ENCODE results near the gene MAGEA8.
"Not testable (repeated sequence)": the region's sequence is repeated elsewhere in the genome, so short reads cannot be mapped to it uniquely, and the experiment has no call there.

Gene MAGEA8

DNA sequence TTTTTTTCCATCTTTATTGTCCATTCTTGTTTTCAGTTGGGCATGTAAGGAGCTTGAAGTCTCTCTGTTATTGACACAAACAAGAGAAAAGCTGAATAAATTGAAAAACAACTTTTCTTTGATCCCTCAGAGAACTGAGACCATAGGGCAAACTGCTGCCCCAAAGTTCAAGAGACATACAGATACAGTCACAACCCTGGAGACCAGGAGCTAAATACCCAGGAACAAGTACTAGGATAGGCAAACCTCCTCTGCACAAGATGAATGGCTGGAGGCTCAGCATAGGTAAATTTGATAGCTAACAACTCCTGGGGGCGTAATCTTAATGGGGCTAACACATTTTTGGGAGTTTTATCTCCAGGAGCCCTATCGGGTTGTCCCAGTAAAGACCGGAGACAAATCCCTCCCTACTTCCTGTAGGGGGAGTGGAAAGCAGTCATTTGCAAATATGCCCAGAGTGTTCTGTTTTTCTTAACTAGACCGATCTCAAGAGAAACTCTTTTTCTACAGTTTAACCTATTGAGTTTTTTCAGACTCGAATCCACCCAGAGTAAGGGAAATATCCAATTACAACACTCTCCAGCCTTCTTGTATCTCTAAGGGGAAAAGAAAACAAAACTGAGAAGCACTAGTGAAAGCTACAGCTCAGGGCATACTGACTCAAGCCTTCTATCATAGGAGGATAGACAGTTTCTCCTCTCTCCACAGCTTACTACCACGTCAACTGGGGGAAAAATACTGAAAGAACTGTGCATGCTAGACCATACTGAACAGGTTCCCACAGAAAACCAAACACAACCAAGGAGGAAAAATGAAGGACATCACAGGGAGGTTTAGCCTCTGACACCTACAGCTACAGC, 23.1 kb downstream of the MAGEA8 start:
- DNase-seq (ENCODE audit: low read depth) = no peak

DNA sequence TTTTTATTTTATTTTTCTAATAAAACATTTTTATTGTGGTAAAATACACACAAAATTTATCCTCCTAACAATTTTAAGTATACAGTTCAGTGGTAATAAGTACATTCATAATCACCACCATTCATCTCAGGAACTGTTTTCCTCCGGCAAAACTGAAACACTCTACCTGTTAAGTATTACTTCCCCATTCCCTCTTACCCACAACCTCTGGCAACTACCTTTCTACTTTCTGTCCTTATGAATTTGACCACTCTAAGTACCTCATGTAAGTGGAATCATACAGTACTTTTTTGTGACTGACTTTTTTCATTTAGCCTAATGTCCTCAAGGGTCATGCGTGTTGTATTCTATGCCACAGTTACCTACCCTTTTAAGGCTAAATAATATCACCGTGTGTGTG, 27.3 kb downstream of the MAGEA8 start:
- no peak for DNase-seq (ENCODE audit: low read depth)

DNA sequence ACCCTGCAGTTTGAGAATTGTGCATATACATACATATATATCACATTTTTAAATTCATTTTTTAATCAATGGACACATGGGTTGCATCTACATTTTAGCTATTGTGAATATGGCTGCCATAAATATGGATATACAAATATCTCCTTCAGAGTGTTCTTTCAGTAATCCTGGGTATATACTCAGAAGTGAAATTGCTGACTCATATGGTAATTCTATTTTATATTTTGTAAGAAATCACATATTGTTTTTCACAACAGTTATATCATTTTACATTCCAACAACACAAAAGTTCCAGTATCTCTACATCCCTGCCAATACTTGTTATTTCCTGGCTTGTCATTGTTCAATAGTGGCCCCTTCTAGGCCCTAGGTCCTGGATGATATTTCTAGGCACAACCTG, 27.7 kb downstream of the MAGEA8 start:
- DNase-seq (ENCODE audit: low read depth) = no peak

DNA sequence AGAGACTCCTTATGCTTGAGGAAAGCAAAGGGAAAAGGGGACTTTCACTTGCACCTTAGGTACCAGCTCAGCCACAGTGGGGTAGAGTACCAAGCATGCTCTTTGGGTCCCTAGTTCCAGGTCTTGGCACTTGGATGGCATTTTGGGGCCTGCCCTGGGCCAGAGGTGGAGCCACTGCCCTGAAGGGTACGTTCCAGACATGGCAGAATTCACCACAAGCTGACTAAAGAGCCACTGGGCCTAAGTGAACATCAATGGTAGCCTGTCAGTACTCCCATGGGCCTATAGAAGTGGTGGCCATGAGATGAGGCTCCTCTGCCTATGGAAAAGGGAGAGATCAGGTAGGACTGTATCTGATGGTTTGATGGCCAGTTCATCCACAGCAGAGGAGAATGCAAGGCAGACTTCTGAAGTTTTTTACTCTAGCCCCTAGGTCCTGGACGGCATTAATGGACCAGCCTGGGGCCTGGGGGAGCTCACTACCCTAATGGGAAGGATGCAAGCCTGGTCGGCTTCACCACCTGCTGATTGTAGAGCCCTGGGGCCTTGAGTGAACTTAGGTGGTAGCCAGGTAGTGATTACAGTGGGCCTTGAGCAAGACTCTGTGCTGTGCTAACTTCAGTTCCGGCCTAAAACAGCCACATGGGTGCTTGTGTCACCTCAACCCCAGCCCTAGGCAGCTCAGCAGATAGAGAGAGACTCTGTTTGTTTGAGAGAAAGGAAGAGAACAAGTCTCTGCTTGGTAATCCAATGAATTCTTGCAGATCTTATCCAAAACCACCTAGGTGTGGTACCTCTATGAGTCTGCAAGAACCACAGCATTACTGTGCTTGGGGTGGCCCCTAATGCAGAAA, 28.6 kb downstream of the MAGEA8 start:
- no peak for DNase-seq (ENCODE audit: low read depth)

DNA sequence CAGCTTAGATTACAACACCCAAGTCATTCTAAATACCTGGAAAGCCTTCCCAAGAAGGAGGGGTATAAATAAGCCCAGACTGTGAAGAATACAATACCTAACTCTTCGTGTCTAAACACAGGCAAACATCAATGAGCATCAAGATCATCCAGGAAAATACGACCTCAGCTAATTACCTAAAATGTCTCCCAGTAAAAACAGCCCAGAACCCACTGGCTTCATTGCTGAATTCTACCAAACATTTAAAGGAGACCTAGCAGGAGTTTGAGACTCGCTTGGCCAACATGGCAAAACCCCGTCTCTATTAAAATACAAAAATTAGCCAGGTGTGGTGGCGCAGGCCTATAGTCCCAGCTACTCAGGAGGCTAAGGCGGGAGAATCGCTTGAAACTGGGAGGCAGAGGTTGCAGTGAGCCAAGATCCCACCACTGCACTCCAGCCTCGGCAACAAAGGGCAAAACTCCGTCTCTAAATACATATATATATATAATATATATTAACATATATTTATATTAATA, 29.3 kb downstream of the MAGEA8 start:
- no peak for DNase-seq (ENCODE audit: low read depth)

DNA sequence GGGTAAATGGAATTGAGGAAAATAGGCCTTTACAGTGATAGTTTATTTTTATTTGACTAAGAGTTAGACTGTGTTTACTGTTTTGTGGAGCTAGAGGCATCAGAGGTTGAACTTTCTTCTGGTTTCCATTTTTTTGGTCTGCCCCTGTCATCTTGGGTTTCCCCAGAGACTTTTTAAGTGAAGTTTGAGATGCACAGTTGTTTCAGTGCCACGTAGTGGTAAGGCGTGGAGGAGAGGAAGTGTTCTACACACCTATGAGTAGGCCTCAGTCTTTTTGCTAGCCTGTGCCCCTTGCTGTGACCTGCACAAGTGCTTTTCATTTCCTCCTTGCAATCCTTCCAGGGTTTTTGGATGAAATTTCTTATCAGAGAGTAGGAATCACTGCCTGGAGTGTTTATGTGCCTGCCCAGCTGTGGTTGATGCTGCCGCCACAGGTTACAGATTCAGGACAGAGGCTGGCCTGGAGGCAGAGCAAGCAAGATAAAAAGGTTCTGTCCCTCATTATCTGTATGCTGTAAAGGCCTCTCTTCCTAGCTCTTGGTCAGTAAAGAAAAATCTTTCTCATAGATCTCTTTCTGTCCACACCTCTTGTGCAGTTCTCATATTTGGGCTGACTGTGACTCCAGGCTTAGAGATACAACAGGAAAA, 35.9 kb downstream of the MAGEA8 start:
- no peak for DNase-seq (ENCODE audit: low read depth)

DNA sequence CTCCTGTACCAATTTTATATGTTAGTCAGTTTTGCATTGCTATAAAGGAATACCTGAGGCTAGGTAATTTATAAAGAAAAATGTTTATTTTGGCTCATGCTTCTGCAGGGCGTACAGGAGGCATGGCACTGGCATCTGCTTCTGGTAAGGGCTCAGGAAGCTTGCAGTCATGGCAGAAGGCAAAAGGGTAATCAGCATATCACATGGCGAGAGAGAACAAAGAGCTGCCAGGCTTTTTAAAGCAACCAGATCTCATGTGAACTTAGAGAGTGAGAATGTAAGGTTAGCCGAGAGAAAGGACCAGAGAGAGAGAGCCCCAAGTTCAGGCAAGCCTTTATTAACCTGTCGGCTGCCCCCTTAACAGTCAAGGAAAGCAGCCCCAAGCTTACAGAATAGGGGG, 42.9 kb downstream of the MAGEA8 start:
- DNase-seq (ENCODE audit: low read depth) = not testable (repeated sequence)

DNA sequence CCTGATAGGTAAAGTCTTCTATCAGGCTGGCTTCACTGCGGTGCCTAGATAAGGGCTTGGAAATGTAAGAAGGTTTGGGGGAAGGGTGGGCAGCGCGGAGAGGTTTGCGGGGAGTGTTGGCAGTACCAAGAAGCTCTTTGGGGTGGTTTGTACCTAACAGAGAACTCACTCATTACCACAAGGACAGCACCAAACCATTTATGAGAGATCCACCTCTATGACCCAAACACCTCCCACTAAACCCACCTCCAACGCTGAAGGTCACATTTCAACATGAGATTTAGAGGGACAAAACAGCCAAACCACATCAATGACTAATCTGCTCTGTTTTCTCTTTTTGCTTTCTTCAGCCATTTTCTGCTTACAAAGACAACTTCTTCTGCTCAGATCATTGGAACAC, 43.5 kb downstream of the MAGEA8 start:
- DNase-seq (ENCODE audit: low read depth) = not testable (repeated sequence)

DNA sequence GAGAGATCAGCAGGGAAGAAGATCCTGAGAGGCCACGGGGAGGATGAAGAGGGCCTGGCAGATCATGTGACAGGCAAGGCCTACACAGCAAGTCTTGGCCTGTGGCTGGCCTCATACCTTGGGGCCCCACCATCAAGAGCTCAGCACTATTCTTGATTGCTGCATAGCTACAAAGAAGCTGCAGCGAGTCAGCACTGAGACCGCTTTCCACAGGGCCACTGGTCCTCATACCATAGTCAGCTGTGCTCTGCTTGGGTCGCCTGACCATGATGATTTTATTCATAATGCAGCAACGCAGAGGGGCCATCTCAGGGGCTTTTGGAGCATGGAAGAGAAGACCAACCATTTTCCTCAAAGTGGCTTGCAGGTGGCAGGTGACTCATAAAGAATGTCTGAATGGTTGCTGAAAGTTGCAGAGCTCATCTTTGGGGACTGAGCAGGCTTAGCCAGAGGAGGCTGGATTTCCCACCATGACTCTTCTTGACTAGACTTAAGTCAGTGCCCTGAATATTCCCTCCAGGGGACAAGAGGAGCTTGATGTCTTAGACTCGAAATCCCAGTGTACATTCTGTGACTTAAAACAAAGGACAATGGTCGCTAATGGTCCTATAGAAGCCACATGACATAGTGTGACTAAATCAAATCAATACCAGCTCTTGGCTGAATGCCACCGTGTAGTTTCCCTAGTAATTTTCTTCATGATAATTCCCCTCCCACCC, 46.4 kb downstream of the MAGEA8 start:
- not testable (repeated sequence) for DNase-seq (ENCODE audit: low read depth)

DNA sequence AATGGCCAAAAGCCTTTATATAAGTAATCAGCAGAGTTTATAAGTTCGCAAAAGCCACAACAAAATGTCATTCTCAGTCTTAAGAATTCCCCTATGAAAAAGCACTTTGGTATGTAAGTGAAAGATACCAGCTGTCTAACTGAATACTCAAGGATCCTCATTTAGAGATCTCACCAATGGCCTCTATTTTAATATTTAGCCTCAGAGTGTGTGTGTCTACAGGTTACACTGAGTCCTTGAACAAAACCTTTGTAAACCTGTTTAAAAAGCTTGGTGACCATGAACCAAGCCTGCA, 46.9 kb downstream of the MAGEA8 start:
- DNase-seq (ENCODE audit: low read depth) = not testable (repeated sequence)

DNA sequence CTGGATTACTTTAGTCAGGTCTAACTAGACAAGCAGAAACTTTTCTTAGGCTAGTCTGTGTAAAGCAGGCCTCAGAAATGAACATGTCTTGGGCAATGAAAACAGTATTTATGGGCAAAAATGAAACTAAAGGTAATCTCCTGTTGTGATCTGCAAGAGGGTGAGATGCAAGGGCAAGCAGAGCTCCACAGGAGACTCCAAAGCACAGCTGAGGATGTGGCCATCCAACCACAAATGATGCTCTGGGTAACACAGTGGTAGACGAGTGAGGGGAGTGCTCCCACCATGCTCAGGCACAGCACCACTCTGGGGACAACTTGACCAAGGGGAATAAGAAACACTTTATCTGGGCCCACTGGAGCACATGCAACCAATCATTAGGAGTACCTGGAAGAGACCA, 47.7 kb downstream of the MAGEA8 start:
- DNase-seq (ENCODE audit: low read depth) = not testable (repeated sequence)

DNA sequence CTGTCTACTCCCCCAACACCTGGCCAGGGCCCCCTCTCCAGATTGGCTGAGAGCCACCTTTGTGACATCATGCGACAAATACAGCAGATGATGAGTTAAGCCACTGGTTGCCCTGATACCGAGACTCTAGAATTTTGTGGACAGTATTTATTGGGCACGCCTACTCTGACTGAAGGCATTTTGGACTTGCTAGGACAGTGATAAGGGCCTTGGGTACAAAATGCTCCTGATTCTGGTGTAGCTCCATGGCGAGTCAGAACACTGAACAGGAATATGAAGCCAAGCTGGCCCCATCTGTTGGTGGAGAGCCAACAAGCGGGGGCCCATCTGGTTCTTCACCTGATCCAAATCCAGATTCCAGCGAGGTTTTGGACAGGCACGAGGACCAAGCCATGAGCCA, 48.4 kb downstream of the MAGEA8 start, which contains the start of gene HSFX4:
HSFX4 (plus strand) TSS at position 174 of the 400 bp plus-strand sequence; CDS start at position 246, 72 bp downstream.
- not testable (repeated sequence) for DNase-seq (ENCODE audit: low read depth)

DNA sequence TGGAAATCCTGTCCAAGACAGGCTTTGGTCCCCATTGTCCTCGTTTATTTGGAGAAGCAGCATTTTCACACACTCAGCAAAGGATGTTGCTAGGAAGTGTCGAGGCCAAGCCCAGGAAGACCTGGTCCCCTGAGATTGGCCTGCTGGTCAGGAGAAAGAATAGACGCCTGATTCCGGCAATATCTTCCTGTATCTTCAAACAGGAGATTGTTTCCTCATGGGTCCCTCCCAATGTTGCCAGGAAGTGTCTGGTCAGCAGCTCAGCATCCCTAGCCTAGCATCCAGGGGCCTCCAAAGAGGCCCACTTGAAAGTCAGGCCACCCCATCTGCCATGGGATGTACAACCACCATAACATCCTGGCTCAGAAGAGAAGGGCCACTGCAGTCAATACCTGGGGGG, 50.4 kb downstream of the MAGEA8 start:
- not testable (repeated sequence) for DNase-seq (ENCODE audit: low read depth)

DNA sequence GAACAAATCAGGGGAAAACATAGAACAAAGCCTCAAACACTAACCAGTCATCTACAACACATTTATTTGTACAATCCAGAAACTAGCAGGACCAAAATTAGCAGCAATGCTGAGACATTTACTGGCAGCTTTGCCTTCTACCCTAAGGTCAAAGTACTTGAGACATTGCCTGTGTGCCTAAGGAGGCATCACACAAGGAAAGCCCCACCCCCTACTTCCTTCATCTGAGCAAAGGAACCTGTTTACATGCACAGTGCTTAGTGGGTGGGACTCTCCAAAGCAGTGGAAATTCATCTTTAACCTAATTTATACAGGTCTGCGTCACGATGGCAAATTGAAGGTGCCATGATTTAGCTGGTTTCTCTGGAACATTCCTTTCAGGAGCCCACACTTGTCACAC, 51.2 kb downstream of the MAGEA8 start:
- not testable (repeated sequence) for DNase-seq (ENCODE audit: low read depth)

DNA sequence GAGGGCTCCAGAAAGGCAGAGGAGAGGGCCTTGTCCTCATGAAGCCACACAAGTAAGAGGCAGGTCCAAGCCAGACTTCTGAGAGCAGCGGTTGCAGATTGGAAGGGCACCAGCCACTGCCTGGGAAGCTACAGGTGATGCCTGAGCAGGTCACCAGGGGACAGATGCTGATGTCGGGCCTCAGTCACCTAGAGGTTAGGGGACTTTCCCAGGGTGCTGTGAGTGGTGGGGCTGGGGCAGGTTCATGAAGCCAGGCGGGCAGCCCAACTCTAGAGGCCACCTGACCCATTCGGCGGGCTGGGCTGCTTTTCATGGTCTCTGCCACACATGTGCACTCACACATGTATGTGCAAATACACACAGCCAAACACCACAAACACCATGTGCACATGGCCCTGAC, 52.0 kb downstream of the MAGEA8 start:
- DNase-seq (ENCODE audit: low read depth) = not testable (repeated sequence)

DNA sequence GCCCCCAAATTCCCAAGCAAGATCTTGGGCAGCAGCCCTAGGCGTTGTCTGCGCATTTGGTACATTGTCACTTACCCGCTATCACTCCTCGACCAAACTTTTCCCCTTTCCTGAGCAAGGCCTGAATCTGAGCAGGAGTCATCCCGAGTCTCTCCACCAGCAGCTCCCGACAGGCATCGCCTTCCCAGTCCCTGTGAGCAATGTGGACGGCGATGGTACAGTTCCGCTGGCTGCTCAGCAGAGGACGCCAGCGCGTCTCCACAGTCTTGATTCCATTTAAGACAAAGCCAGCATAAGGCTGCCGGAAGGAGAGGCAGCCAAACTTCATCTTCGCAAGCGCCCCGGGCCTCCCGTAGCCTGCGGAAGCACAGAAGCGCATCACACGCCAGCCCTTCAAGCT, 52.6 kb downstream of the MAGEA8 start:
- not testable (repeated sequence) for DNase-seq (ENCODE audit: low read depth)

All from activated T-helper 1 cell treated with Interleukin-2 at 50 U/mL for 16 hours (primary cell).